Type B pancreatic cell (in vitro differentiated cells): Measurements from ENCODE around the gene KRT8. TPM values are rescaled to one million over a fixed set of nuclear protein-coding genes. Genes with fewer than 3 reads are reported as not detected.

Source experiments
- DNase-seq: peaks from one replicate; pipeline ENCODE4 v3.0.0; 2021; ENCODE audit warnings: mixed read lengths; ENCODE audit not compliant: unreplicated experiment; ENCODE audit errors: extremely low spot score
- H3K27ac Mint-ChIP-seq: 2 replicates; pipeline ENCODE4 v1.8.0; 2021; ENCODE audit warnings: mild to moderate bottlenecking, mixed read lengths
- H3K27me3 Mint-ChIP-seq: 2 replicates; pipeline ENCODE4 v1.8.0; 2021; ENCODE audit warnings: mixed read lengths
- H3K36me3 Mint-ChIP-seq: 2 replicates; pipeline ENCODE4 v1.8.0; 2021; ENCODE audit warnings: mixed read lengths
- H3K4me1 Mint-ChIP-seq: one replicate; pipeline ENCODE4 v1.8.0; 2021; ENCODE audit warnings: mixed read lengths; ENCODE audit not compliant: unreplicated experiment
- H3K4me3 Mint-ChIP-seq: 2 replicates; pipeline ENCODE4 v1.8.0; 2021; ENCODE audit warnings: mild to moderate bottlenecking, mixed read lengths
- H3K9me3 Mint-ChIP-seq: 2 replicates; pipeline ENCODE4 v1.8.0; 2021; ENCODE audit warnings: mixed read lengths
- CTCF ChIP-seq: fragments of 200-600 bp; sonication (generic); conservative IDR thresholded peaks from 2 replicates; pipeline ENCODE4 v1.5.0; 2021; ENCODE audit warnings: antibody characterized with exemption, mild to moderate bottlenecking
- total RNA-seq: library from RNA; stranded (reverse); gene quantifications from 2 replicates; pipeline ENCODE4 v1.2.1, GENCODE V29; 2021; ENCODE audit warnings: low replicate concordance

KRT8 gene
- total RNA-seq, 1 donor from 2014 or later, result 768 TPM

DNA sequence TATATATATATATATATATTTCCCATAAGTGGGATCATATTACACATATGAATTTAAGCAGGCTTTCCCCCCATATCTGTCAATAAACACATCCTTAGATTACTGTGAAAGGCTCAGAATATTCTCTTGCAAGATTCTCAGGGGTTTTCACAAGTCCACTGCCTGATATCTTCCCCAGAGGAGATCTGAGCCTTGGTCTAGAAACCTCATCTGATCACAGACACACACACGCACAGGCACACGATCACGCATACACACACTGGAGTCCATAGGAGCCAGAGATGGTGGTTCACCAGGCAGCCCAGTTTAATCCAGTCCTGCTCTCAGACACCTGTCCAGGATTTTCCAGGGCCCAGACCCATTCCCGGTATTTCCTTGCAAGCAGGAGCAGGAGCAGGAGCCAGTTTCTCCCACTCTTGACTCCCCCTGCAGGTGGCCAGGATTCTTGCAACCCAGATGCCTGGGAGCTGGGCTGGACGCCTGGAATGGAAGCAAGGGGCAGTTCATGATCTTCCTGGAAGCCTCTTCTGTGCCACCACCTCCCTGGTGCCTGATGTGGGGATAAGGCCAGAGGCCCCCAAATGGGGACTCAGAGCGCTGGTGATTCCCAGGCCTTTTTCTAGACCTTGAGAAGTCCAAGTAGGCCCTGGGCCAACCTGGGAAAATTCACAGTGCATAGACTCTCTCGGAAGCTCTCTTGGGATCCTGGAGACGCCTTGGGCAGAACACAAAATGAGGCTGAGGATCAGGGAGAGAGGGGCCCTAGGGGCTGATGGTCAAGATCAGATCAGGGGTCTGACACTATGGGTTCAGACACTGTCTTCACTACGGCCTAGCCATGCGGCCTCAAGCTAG is 39.6 kb downstream of the KRT8 start:
- no peaks in the 10 kb centered on the region for H3K9me3 Mint-ChIP-seq
- peak overlapping the region; percentile 54 for H3K27ac Mint-ChIP-seq
- no peaks in the 10 kb centered on the region for H3K36me3 Mint-ChIP-seq
- H3K4me3 Mint-ChIP-seq, result no peak overlapping the region
- no peak for DNase-seq
- H3K4me1 Mint-ChIP-seq, result peaks cover 5% of the 10 kb centered on the region
- TF ChIP-seq CTCF, result peak; percentile 87
- peaks cover 5% of the 10 kb centered on the region for H3K27me3 Mint-ChIP-seq

DNA sequence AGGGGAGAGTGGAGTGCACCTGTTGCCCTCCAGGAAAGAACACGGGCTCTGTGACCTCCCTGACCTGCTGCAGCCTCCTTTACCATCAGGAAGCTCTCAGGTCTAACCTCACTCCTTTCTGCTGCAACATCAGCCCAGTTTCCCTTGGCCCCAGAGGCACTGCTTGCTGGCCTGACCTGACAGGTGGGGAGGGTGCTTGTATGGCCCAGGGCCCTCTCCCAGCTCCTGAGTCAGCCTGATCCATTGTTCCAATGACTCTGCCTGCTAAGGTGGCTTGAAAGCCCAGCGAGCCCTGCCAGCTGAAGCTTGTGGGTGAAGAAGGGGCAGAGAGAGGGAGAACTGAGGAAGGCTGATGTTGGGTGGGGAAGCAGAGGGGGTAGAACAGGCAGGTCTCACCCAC is 42.9 kb downstream of the KRT8 start:
- H3K4me3 Mint-ChIP-seq, result no peak overlapping the region
- DNase-seq, result no peak
- TF ChIP-seq CTCF, result no peak
- peaks cover 9% of the 10 kb centered on the region for H3K27me3 Mint-ChIP-seq
- H3K36me3 Mint-ChIP-seq, result no peaks in the 10 kb centered on the region
- peak overlapping the region; percentile 22 for H3K27ac Mint-ChIP-seq
- H3K9me3 Mint-ChIP-seq, result no peaks in the 10 kb centered on the region
- peaks cover 9% of the 10 kb centered on the region for H3K4me1 Mint-ChIP-seq

- no peak overlapping the region for H3K4me3 Mint-ChIP-seq
Observed at GRCh38 chr12:52861511-52861910, 43.4 kb downstream of the KRT8 start.

DNA sequence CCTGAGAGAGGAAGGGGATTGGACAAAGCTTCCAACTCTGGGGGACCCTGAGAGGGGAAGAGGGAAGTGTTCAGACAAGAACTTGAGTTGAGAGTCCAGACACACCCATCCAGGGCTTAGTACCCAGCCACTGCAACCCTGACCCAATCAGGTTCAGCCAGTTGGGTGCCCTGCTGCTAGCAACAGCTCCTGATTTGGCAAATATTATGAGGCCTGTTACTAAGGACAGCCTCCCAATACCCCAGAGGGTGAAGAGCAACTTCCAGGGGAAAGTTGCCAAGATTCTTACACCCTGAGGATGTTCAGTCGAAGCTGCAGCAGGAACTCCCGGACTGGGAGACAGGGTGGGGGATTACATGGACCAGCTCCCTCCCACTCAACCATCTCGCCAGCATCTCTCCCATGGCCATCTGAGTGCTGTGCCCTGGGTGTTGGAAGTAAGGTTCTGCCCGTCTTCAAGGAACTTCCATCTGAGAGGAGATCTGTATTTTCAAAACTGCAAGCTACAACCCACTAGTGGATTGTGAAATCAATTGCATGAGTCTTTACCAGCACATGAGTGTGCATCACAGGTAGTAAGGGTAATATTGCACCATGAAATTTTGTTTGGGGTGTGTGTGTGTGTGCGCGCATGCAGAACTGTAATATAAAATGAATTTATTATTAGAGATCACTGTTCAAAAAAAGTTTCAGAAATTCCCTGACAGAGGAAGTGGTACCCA is 44.6 kb downstream of the KRT8 start:
- Mint-ChIP-seq H3K4me3 (peak overlapping the region; percentile 32), H3K4me1 (peaks cover 8% of the 10 kb centered on the region), H3K36me3 (no peaks in the 10 kb centered on the region), H3K27ac (peak overlapping the region; percentile 86), H3K9me3 (no peaks in the 10 kb centered on the region), H3K27me3 (peaks cover 9% of the 10 kb centered on the region)
- TF ChIP-seq CTCF, result no peak
- no peak for DNase-seq

More at GRCh38 chr12:52861511-52861910, 43.4 kb downstream of the KRT8 start:
- no peak for TF ChIP-seq CTCF
- H3K27me3 Mint-ChIP-seq, result peaks cover 9% of the 10 kb centered on the region
- H3K9me3 Mint-ChIP-seq, result no peaks in the 10 kb centered on the region
- DNase-seq, result no peak
- no peaks in the 10 kb centered on the region for H3K36me3 Mint-ChIP-seq
- H3K4me1 Mint-ChIP-seq, result peaks cover 9% of the 10 kb centered on the region
- H3K27ac Mint-ChIP-seq, result peak overlapping the region; percentile 74

DNA sequence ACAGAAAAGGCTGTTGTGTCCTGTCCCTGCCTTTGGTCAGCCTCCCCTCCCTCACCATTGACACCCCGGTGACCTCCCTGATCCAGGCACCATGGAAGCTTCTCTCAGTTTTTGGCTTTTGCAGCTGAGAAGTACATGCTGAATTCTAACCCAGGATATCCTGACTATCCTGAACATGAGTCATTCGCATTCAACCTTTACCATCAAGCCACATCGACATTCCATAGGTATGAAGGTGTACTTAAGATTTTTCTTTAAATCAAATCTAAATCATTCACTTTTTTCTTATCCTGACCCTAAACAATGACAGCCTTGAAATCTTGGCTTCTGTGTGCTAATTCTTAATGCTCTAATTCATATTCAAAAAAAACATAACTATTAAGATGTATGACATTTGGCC is 47.4 kb downstream of the KRT8 start:
- no peaks in the 10 kb centered on the region for H3K36me3 Mint-ChIP-seq
- DNase-seq, result no peak
- H3K9me3 Mint-ChIP-seq, result no peaks in the 10 kb centered on the region

More for the DNA sequence above, 47.4 kb downstream of the KRT8 start:
- H3K27ac Mint-ChIP-seq, result no peak overlapping the region
- no peak overlapping the region for H3K4me3 Mint-ChIP-seq
- H3K4me1 Mint-ChIP-seq, result peaks cover 4% of the 10 kb centered on the region
- TF ChIP-seq CTCF, result no peak
- peaks cover 20% of the 10 kb centered on the region for H3K27me3 Mint-ChIP-seq
